Adrenal gland (tissue), 5 donors: ENCODE data around the gene ATXN7L1.

Source experiments
- POLR2A ChIP-seq, 2 donors: fragments of 450-650 bp; IDR thresholded peaks; one replicate each; pipeline ENCODE4 v1.6.1; 2017; ENCODE audit warnings: antibody characterized with exemption in 2 of 2, mild to moderate bottlenecking in 2 of 2, moderate library complexity in 1 of 2
- TF ChIP-seq, protein P1 (sequence below), 6 experiments: fragments of 450-650 bp in 4 of 6; fragments of 200-600 bp in 2 of 6; sonication (generic) in 1 of 6; IDR thresholded peaks; 1 replicate in 5 of 6; 2 replicates in 1 of 6; pipeline versions ENCODE4 v1.5.1 to v1.8.0; 2016 to 2021; ENCODE audit warnings: antibody characterized with exemption in 6 of 6, mild to moderate bottlenecking in 2 of 6, moderate library complexity in 1 of 6
- donor health status: DM: no; HTN: no; CAD: no.

DNA sequence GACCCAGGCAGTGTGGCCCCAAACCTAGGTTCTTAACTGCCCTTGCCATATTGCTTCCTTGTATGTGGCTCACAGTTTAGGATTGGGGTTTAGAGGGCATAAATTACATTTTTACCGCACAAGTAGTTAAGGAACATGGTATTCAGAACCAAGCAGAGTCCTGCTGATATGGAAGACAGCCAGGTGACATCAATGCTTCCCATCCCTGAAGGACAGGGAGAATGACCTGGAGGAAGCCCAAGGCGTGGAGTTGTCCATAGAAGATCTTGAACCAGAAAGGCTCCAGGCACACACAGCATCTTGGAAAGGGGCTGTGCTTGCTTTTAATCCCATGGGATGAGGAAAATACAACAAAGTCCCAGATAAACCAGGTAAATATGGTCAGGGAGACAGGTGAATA, 48.3 kb downstream of the ATXN7L1 start:
- TF ChIP-seq POLR2A (IDR thresholded peaks at IDR 0.05), result no peak
- TF ChIP-seq, protein P1, sequence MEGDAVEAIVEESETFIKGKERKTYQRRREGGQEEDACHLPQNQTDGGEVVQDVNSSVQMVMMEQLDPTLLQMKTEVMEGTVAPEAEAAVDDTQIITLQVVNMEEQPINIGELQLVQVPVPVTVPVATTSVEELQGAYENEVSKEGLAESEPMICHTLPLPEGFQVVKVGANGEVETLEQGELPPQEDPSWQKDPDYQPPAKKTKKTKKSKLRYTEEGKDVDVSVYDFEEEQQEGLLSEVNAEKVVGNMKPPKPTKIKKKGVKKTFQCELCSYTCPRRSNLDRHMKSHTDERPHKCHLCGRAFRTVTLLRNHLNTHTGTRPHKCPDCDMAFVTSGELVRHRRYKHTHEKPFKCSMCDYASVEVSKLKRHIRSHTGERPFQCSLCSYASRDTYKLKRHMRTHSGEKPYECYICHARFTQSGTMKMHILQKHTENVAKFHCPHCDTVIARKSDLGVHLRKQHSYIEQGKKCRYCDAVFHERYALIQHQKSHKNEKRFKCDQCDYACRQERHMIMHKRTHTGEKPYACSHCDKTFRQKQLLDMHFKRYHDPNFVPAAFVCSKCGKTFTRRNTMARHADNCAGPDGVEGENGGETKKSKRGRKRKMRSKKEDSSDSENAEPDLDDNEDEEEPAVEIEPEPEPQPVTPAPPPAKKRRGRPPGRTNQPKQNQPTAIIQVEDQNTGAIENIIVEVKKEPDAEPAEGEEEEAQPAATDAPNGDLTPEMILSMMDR (IDR thresholded peaks at IDR 0.05), result no peak
